GM23248 (cell line): ENCODE measurements around the gene LYRM4.

Experiments used
- EZH2 ChIP-seq: fragments of 200-600 bp; sonication (generic); IDR thresholded peaks from 2 replicates; pipeline ENCODE4 v1.6.1; 2018; ENCODE audit warnings: antibody characterized with exemption, mild to moderate bottlenecking; ENCODE audit not compliant: insufficient read depth, poor library complexity, severe bottlenecking
- EZH2phosphoT487 ChIP-seq: fragments of 200-600 bp; sonication (generic); IDR thresholded peaks from 2 replicates; pipeline ENCODE4 v1.6.1; 2018; ENCODE audit warnings: antibody characterized with exemption, moderate library complexity, mild to moderate bottlenecking, low read depth; ENCODE audit not compliant: insufficient read depth

GRCh38 chr6:5201271-5201670 lies 59.5 kb downstream of the LYRM4 start:
- TF ChIP-seq EZH2: no peak
- TF ChIP-seq EZH2phosphoT487: no peak
